AG04450 (cell line): ENCODE data around the gene PLEKHA5. TPM values are rescaled to one million over a fixed set of nuclear protein-coding genes. Genes with fewer than 3 reads are reported as not detected.
A peak's percentile ranks its signal among the peaks of the same experiment; 100 is the strongest.

Experiments
- CTCF ChIA-PET: fragments of 300-600, 350-600 bp; formaldehyde crosslinking; extraction: SDS; loops from one replicate; lab custom pipeline; 2022; ENCODE audit warnings: antibody characterized with exemption, inconsistent platforms; lab: Charles Lee
- POLR2A ChIA-PET: fragments of 350-600 bp; formaldehyde crosslinking; extraction: SDS; loops from one replicate; lab custom pipeline; 2021; ENCODE audit warnings: antibody characterized with exemption, inconsistent platforms; lab: Yijun Ruan, JAX
- DNase-seq: peaks from one replicate; pipeline ENCODE4 v3.0.0-alpha.2; 2011; ENCODE audit warnings: low read depth, low spot score
- H3K27ac ChIP-seq: one replicate; pipeline ENCODE4 v1.5.1; 2012; ENCODE audit warnings: low read depth, low read length, control low read depth
- H3K27me3 ChIP-seq: one replicate; pipeline ENCODE4 v1.6.0; 2012; ENCODE audit warnings: low read length; ENCODE audit not compliant: control insufficient read depth, insufficient read depth
- H3K4me3 ChIP-seq: 2 replicates; pipeline ENCODE4 v1.5.1; 2011; ENCODE audit warnings: mild to moderate bottlenecking, low read depth, low read length, control low read depth
- H3K9me3 ChIP-seq: 2 replicates; pipeline ENCODE4 v1.5.1; 2012; ENCODE audit warnings: low read length; ENCODE audit not compliant: control insufficient read depth, insufficient read depth
- polyA plus RNA-seq: library from polyadenylated mRNA; depleted of rRNA; stranded (reverse); fragments of >200 nt; gene quantifications from 2 replicates; pipeline ENCODE4 v1.2.3, GENCODE V29; 2011
- TF ChIP-seq, protein P1 (sequence below): IDR thresholded peaks from 2 replicates; pipeline ENCODE4 v1.5.1; 2011; ENCODE audit warnings: low read depth, low read length, control low read depth, inconsistent platforms

Gene PLEKHA5
- polyA plus RNA-seq, 1 experiment = 23.5 TPM

DNA sequence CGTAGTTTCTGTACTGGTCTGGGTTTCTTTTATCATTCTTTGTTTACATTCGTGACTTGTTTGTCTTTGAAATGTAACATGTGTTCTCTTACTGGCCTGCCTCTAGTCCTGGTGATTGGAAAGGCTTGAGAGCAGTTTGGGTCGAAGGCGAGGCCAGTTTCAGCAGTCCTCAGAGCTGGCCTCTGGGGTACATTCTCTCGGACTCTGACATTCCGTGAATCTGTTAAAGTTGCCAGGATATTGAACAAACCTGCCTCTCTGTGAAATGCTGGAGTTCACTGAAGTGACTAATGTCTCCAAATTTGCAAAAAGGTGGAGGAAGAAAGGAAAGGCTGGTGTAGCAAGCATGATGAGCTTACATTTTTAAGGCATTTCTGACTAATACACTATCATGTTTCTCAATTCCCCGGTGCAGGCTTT lies 1.5 kb downstream of the PLEKHA5 start:
- H3K9me3 ChIP-seq = peaks cover 8% of the 10 kb centered on the region
- peak overlapping the region; percentile 96 for H3K4me3 ChIP-seq
- TF ChIP-seq, protein P1, sequence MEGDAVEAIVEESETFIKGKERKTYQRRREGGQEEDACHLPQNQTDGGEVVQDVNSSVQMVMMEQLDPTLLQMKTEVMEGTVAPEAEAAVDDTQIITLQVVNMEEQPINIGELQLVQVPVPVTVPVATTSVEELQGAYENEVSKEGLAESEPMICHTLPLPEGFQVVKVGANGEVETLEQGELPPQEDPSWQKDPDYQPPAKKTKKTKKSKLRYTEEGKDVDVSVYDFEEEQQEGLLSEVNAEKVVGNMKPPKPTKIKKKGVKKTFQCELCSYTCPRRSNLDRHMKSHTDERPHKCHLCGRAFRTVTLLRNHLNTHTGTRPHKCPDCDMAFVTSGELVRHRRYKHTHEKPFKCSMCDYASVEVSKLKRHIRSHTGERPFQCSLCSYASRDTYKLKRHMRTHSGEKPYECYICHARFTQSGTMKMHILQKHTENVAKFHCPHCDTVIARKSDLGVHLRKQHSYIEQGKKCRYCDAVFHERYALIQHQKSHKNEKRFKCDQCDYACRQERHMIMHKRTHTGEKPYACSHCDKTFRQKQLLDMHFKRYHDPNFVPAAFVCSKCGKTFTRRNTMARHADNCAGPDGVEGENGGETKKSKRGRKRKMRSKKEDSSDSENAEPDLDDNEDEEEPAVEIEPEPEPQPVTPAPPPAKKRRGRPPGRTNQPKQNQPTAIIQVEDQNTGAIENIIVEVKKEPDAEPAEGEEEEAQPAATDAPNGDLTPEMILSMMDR = no peak
- ChIA-PET POLR2A (interaction anchor here (0.6 to 1.4 kb wide), 4 partner anchors 12 to 242 kb away, joined by 3 to 6 read pairs (median 4); no protein-coding TSS in a partner anchor), CTCF (interaction anchor here (0.7 to 1.5 kb wide), 4 partner anchors 55 to 879 kb away, joined by 3 to 9 read pairs (median 6); no protein-coding TSS in a partner anchor)
- peak; percentile 27 for DNase-seq
- peak overlapping the region; percentile 87 for H3K27ac ChIP-seq
- H3K27me3 ChIP-seq = no peaks in the 10 kb centered on the region

DNA sequence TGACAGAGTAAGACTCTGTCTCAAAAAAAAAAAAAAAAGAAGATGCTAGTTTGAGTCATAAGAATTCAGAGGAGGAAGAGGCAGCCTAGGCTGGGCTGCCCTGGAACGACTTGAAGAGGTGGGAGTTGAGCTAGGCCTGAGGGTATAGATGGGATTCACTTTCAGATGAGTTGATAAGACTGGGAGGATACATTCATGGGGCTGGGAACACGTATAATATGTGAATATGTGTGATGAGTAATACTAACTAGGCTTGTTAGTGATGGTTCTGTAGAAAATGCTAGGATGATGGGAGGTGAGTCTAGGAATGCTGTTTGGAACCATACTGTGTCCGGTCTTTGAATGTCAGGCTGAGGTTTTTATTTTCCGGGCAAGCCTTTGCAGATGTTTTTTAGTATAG lies 9.0 kb downstream of the PLEKHA5 start:
- H3K9me3 ChIP-seq = no peaks in the 10 kb centered on the region
- no peak overlapping the region for H3K27ac ChIP-seq
- ChIA-PET POLR2A (no interaction called here), CTCF (interaction anchor here (1.0 kb wide), 1 partner anchor 708 kb away, joined by 3 read pairs; no protein-coding TSS in a partner anchor)
- no peak overlapping the region for H3K4me3 ChIP-seq
- no peaks in the 10 kb centered on the region for H3K27me3 ChIP-seq
- no peak for DNase-seq
- TF ChIP-seq, protein P1 = no peak

DNA sequence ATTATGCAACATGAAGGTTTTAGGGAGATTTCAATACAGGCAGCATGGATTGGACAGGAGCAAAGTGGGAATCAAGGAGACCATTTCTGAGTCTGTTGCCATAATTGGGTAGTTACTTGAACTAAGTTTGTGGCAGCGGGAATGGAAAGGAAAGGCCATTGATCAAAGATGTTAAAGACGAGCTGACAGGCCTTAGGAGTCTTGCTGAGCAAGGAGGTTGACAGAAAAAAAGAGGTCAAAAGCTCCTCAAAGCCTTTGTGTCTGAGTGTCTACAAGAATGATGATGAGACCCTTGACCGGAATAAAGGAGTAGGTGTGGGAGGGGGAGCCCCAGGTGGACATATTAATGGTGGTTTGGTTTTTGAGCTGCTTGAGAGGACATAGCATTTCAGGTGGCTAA lies 9.4 kb downstream of the PLEKHA5 start:
- CTCF ChIA-PET = interaction anchor here (1.0 kb wide), 1 partner anchor 709 kb away, joined by 3 read pairs; no protein-coding TSS in a partner anchor
- TF ChIP-seq, protein P1 = no peak
- Histone ChIP-seq H3K27me3 (no peaks in the 10 kb centered on the region), H3K27ac (no peak overlapping the region), H3K4me3 (no peak overlapping the region), H3K9me3 (no peaks in the 10 kb centered on the region)
- POLR2A ChIA-PET = no interaction called here
- DNase-seq = no peak

DNA sequence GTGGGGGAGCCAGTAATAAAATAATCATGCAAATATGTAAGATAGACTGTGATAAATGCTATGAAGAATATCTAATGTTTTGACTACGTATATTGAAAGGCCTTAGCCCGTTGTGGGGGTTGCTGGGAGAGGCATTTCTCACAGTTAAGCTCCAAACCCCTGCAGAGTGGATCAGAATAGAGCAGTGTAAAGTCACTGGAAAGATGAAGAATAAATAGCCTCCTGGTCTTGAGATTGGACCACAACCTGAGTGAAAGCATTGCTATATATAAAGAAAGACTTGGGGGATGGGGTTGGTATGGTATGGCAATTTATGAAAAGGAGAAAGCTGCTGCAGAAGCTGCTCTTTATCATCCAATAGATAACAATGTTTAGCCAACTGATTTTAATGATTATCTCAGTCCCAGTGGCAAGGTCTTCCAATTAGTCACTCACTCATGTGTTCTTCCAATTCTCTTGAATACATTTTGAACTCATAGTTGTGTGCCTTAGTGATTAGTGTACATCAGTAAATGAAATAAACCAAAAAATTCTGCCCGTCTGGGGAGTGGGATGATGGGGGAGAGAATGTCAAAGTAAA lies 10.2 kb downstream of the PLEKHA5 start:
- Histone ChIP-seq H3K4me3 (no peak overlapping the region), H3K27me3 (no peaks in the 10 kb centered on the region), H3K9me3 (no peaks in the 10 kb centered on the region), H3K27ac (no peak overlapping the region)
- POLR2A ChIA-PET = no interaction called here
- TF ChIP-seq, protein P1 = no peak
- CTCF ChIA-PET = interaction anchor here (1.0 kb wide), 1 partner anchor 710 kb away, joined by 3 read pairs; no protein-coding TSS in a partner anchor
- no peak for DNase-seq
